C4-2B (cell line): ENCODE measurements around the gene KIF20B.
"Not testable (repeated sequence)": the region's sequence is repeated elsewhere in the genome, so short reads cannot be mapped to it uniquely, and the experiment has no call there.

Source experiments
- H3K27ac ChIP-seq: fragments of 450-650 bp; 2 replicates; pipeline ENCODE4 v1.5.1; 2017
- CTCF ChIP-seq: fragments of 450-650 bp; conservative IDR thresholded peaks from 2 replicates; pipeline ENCODE4 v1.5.1; 2017; ENCODE audit warnings: mild to moderate bottlenecking
- ZFX ChIP-seq: fragments of 450-650 bp; IDR thresholded peaks from 2 replicates; pipeline ENCODE4 v1.6.1; 2017

KIF20B gene

GRCh38 chr10:89813546-89813945, 112.2 kb downstream of the KIF20B start:
- H3K27ac ChIP-seq: no peak overlapping the region
- TF ChIP-seq CTCF (no peak), ZFX (no peak)

DNA sequence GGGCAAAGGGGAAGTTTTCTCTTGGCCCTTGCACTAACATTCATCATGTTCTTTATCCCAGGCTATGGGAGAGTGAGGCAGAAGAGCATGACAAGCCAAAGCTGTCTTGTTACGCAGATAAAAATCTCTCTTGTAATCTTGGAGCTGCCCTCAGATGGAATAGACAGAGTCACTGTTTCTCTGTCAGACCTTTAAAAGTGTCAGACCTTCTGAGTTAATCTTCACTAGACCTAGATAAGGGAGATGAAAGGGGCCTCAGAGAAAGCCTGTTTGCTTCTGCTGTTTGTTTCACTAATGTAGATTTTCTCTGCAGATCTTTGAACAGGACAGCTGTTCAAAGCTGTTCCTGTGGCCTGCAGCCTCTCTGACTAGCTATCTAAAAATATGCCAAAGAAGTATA, 112.9 kb downstream of the KIF20B start:
- TF ChIP-seq CTCF (no peak), ZFX (no peak)
- no peak overlapping the region for H3K27ac ChIP-seq

- H3K27ac ChIP-seq: no peak overlapping the region
- TF ChIP-seq ZFX (no peak), CTCF (no peak)
Measured at GRCh38 chr10:89815049-89815853, 113.9 kb downstream of the KIF20B start.

DNA sequence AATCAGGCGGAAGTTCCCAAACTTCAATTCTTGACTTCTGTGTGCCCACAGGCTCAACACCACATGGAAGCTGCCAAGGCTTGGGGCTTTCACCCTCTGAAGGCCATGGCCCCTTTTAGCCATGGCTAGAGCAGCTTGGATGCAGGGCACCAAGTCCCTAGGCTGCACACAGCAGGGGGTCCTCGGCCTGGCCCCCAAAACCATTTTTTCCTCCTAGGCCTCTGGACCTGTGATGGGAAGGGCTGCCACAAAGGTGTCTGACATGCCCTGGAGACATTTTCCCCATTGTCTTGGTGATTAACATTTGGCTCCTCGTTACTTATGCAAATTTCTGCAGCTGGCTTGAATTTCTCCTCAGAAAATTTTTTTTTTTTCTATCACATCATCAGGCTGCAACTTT, 117.6 kb downstream of the KIF20B start:
- not testable (repeated sequence) for H3K27ac ChIP-seq
